Pancreas (tissue), 10 donors: ENCODE measurements around the gene TMEM192. TPM values are rescaled to one million over a fixed set of nuclear protein-coding genes. Genes with fewer than 3 reads are reported as not detected.

Experiments
- ATAC-seq, 4 donors: fragments of 200-7000 bp; cut with Tn5 transposase; one replicate each; pipeline versions ENCODE4 v1.8.0 to v1.9.1; 2020; ENCODE audit warnings: mild to moderate bottlenecking in 4 of 4, moderate library complexity in 4 of 4
- DNase-seq, 6 donors: peaks; one replicate each; pipeline ENCODE4 v3.0.0-alpha.2; 2020
- FAIRE-seq: peaks from 2 replicates; lab custom pipeline; 2012; peaks lifted over from hg19 to GRCh38; lab: Jason Lieb, UNC
- H3K27ac ChIP-seq, 4 donors: fragments of 200-600 bp; sonication (generic); 1 replicate in 3 of 4; 2 replicates in 1 of 4; pipeline versions ENCODE4 v1.5.0 to v1.8.0; 2020
- H3K27me3 ChIP-seq, 4 donors: fragments of 200-600 bp; one replicate each; pipeline ENCODE4 v1.8.0; 2021
- H3K36me3 ChIP-seq, 3 donors: fragments of 200-600 bp; sonication (generic) in 1 of 3; one replicate each; pipeline versions ENCODE4 v1.5.0 to v1.8.0; 2020 to 2021
- H3K4me1 ChIP-seq, 3 donors: fragments of 200-600 bp; one replicate each; pipeline ENCODE4 v1.8.0; 2021
- H3K4me3 ChIP-seq, 4 donors: fragments of 200-600 bp; sonication (generic) in 2 of 4; one replicate each; pipeline versions ENCODE4 v1.5.0 to v1.8.0; 2020 to 2021
- H3K9me3 ChIP-seq, 4 donors: fragments of 200-600 bp; one replicate each; pipeline ENCODE4 v1.8.0; 2021
- CTCF ChIP-seq, 4 donors: fragments of 200-600 bp; sonication (generic) in 3 of 4; IDR thresholded peaks; one replicate each; pipeline versions ENCODE4 v1.5.0 to v1.8.0; 2021; ENCODE audit warnings: antibody characterized with exemption in 4 of 4
- WGBS, 2 donors: extraction: QIAGEN DNeasy Blood & Tissue Kit; methylation state at CpG; one replicate each; pipeline ENCODE4 v1.1.7; 2013; 5-methylcytosine and 5-hydroxymethylcytosine counted together
- intact Hi-C, 3 donors: fragments of 100-400 bp; cut with DNase I; formaldehyde crosslinking; loops; one replicate each; pipeline versions ENCODE4 v1.11.1 to v1.14.2; 2022
- polyA plus RNA-seq, 2 donors: library from polyadenylated mRNA; stranded (reverse); fragments of 200-250 nt; gene quantifications; one replicate each; pipeline ENCODE4 v1.2.3, GENCODE V29; 2013
- total RNA-seq, 6 donors: library from RNA; stranded (reverse); fragmentation: NEBNext Ultra II Directional in 4 of 6; extraction: Animal tissue kit (Norgen Biotek cat#: 25700) in 4 of 6; gene quantifications; one replicate each; pipeline versions ENCODE4 v1.2.1 to v1.2.4, GENCODE V29; 2021 to 2023
- donor health status: healthy with polysubstance abuse.
- donor health status: DM: no; HTN: no; CAD: no; lungs with moderate emphysema.
- donor health status: DM: no; HTN: no; CAD: no.
- donor health status: control.
- donor health status: control.
- donor health status: Bipolar disorder and iron deficiency.
- donor health status: DM: yes; HTN: yes; CAD: no.
- donor health status: DM: no; HTN: no; CAD: no.
- donor health status: DM: no; HTN: no; CAD: no.
- donor health status: DM: yes; HTN: yes; CAD: no.

TMEM192 gene
- 10 to 100 TPM; 10.8 to 17.1 (median 14.1) TPM for total RNA-seq
- polyA plus RNA-seq = 1 to 10 TPM; 4.2 to 8.7 TPM

- WGBS, 2 donors = 0 to 1% methylated on average over 38 to 66 of the region's 66 CpGs
- DNase-seq (peak; percentile 95 to 97 (median 96)), FAIRE-seq (peak; percentile 32), ATAC-seq (peak; percentile 98 to 100 (median 98))
- Histone ChIP-seq H3K27me3 (no peaks in the 10 kb centered on the region), H3K27ac (peak within 1 kb of the TSS; percentile 65 to 92 (median 92)), H3K36me3 (no peaks in the 10 kb centered on the region), H3K4me1 (no peaks in the 10 kb centered on the region), H3K4me3 (peak within 1 kb of the TSS; percentile 80 to 95 (median 92)), H3K9me3 (no peaks in the 10 kb centered on the region)
- intact Hi-C loops = no loop called here
- TF ChIP-seq CTCF (IDR thresholded peaks at IDR 0.05) = no peak
Observed at GRCh38 chr4:165112368-165113121, at the start of gene TMEM192. Gene TMEM192, minus strand, starts transcription at chr4:165112860. Its CDS starts 87 bp downstream, at chr4:165112773.

- H3K9me3 ChIP-seq = no peaks in the 10 kb centered on the region
- no peak overlapping the region for H3K27ac ChIP-seq
- H3K27me3 ChIP-seq = no peaks in the 10 kb centered on the region
- no peak for TF ChIP-seq CTCF (IDR thresholded peaks at IDR 0.05)
- H3K4me1 ChIP-seq = no peaks in the 10 kb centered on the region
- H3K4me3 ChIP-seq = no peak overlapping the region
- DNase-seq (no peak), FAIRE-seq (no peak), ATAC-seq (no peak)
- no peaks in the 10 kb centered on the region for H3K36me3 ChIP-seq
- intact Hi-C loops = no loop called here
Observed at GRCh38 chr4:165158762-165159161, 46.1 kb upstream of the TMEM192 start.

- no peak for TF ChIP-seq CTCF (IDR thresholded peaks at IDR 0.05)
- DNase-seq = no peak
- Histone ChIP-seq H3K4me1 (no peaks in the 10 kb centered on the region), H3K27ac (no peak overlapping the region), H3K9me3 (no peaks in the 10 kb centered on the region), H3K36me3 (no peaks in the 10 kb centered on the region), H3K27me3 (no peaks in the 10 kb centered on the region), H3K4me3 (no peak overlapping the region)
- WGBS, 2 donors = 62 to 87% methylated on average over 2 of the region's 2 CpGs
- no peak for FAIRE-seq
- intact Hi-C loops = no loop called here
- ATAC-seq = no peak
Observed at GRCh38 chr4:165156906-165157305, 44.2 kb upstream of the TMEM192 start.

GRCh38 chr4:165154482-165154881, 41.8 kb upstream of the TMEM192 start:
- Histone ChIP-seq H3K27me3 (no peaks in the 10 kb centered on the region), H3K9me3 (no peaks in the 10 kb centered on the region), H3K4me3 (no peak overlapping the region), H3K27ac (no peak overlapping the region), H3K4me1 (no peaks in the 10 kb centered on the region), H3K36me3 (no peaks in the 10 kb centered on the region)
- DNase-seq (no peak), ATAC-seq (no peak), FAIRE-seq (no peak)
- intact Hi-C loops = no loop called here
- TF ChIP-seq CTCF (IDR thresholded peaks at IDR 0.05) = no peak

GRCh38 chr4:165152527-165152926, 39.9 kb upstream of the TMEM192 start:
- 54 to 67% methylated on average over 4 of the region's 4 CpGs for WGBS, 2 donors
- no peak for FAIRE-seq
- DNase-seq = no peak
- Histone ChIP-seq H3K9me3 (no peaks in the 10 kb centered on the region), H3K27me3 (no peaks in the 10 kb centered on the region), H3K4me3 (no peak overlapping the region), H3K4me1 (no peaks in the 10 kb centered on the region), H3K27ac (no peak overlapping the region), H3K36me3 (no peaks in the 10 kb centered on the region)
- no peak for TF ChIP-seq CTCF (IDR thresholded peaks at IDR 0.05)
- no peak for ATAC-seq
- intact Hi-C loops = no loop called here
